ENCODE data around the gene RALGAPA2.

DNA sequence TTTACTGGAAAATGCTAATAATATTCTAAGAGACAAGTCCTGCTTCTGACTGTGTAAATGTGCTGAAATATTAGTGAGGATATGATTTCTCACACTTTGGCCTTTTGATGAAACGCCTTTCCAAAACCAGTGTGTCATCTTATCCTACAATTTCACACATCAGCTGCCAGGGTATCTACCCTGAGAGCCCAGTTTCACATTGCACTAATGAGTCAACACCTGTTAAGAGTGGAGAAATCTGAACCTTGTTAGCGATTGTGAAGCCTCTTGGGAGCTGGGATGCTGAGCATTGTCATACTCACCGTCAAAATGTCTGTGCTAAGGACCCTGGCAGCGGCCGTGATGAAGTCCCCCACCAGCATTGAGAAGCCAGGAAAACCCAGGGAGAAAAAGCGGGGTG lies 166.0 kb downstream of the RALGAPA2 start:
- TF ChIP-seq, protein P1, sequence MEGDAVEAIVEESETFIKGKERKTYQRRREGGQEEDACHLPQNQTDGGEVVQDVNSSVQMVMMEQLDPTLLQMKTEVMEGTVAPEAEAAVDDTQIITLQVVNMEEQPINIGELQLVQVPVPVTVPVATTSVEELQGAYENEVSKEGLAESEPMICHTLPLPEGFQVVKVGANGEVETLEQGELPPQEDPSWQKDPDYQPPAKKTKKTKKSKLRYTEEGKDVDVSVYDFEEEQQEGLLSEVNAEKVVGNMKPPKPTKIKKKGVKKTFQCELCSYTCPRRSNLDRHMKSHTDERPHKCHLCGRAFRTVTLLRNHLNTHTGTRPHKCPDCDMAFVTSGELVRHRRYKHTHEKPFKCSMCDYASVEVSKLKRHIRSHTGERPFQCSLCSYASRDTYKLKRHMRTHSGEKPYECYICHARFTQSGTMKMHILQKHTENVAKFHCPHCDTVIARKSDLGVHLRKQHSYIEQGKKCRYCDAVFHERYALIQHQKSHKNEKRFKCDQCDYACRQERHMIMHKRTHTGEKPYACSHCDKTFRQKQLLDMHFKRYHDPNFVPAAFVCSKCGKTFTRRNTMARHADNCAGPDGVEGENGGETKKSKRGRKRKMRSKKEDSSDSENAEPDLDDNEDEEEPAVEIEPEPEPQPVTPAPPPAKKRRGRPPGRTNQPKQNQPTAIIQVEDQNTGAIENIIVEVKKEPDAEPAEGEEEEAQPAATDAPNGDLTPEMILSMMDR (IDR thresholded peaks at IDR 0.05) = no peak
- TF ChIP-seq ZFX (IDR thresholded peaks at IDR 0.05; ENCODE audit: borderline replicate concordance) = no peak
